Memory B cell (primary cell): Measurements from ENCODE around the gene NHERF2.
"Not testable (repeated sequence)": the region's sequence is repeated elsewhere in the genome, so short reads cannot be mapped to it uniquely, and the experiment has no call there.

Source experiments
- ATAC-seq: fragments of 150-1000 bp; cut with Tn5 transposase; 2 replicates; pipeline ENCODE4 v1.10.0; 2021; ENCODE audit warnings: low read depth, mild to moderate bottlenecking, moderate library complexity
- DNase-seq, 2 donors: peaks; one replicate each; pipeline ENCODE4 v3.0.0; 2022; ENCODE audit warnings: low spot score in 2 of 2
- H3K27ac Mint-ChIP-seq: one replicate; pipeline ENCODE4 v1.8.0; 2022; ENCODE audit warnings: mild to moderate bottlenecking, moderate library complexity, mixed read lengths
- H3K27me3 Mint-ChIP-seq: one replicate; pipeline ENCODE4 v1.8.0; 2022; ENCODE audit warnings: mixed read lengths
- H3K36me3 Mint-ChIP-seq: one replicate; pipeline ENCODE4 v1.8.0; 2022; ENCODE audit warnings: mild to moderate bottlenecking, mixed read lengths
- H3K4me1 Mint-ChIP-seq: one replicate; pipeline ENCODE4 v1.8.0; 2022; ENCODE audit warnings: mixed read lengths
- H3K4me3 Mint-ChIP-seq: one replicate; pipeline ENCODE4 v1.8.0; 2022; ENCODE audit warnings: mild to moderate bottlenecking, moderate library complexity, mixed read lengths
- H3K9me3 Mint-ChIP-seq: one replicate; pipeline ENCODE4 v1.8.0; 2022; ENCODE audit warnings: mixed read lengths

NHERF2 gene

DNA sequence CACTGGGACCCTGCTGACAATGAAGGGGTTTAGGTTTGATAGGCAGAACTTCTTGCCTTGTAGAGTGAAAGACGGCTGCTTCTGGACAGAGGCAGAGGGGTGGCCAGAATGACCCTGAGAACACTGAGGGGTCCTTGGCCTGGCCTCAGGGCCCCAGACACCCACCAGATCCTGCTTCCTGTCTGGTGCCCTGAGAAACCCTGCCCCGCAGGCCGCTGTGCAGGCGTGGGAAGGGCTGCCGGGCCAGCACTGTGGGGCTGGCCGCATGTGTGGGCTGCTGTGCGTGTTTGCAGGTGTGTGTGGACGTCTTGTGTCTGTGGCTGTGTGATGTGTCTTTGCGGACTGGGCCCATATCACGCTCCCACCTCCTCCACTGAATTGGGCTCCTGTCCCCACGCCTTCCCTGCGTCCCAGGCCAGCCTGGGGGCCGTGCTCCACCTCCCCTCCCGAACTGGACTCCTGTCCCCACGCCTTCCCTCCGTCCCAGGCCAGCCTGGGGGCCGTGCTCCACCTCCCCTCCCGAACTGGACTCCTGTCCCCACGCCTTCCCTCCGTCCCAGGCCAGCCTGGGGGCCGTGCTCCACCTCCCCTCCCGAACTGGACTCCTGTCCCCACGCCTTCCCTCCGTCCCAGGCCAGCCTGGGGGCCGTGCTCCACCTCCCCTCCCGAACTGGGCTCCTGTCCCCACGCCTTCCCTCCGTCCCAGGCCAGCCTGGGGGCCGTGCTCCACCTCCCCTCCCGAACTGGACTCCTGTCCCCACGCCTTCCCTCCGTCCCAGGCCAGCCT is 7.4 kb downstream of the NHERF2 start:
- not testable (repeated sequence) for H3K36me3 Mint-ChIP-seq, H3K4me3 Mint-ChIP-seq, H3K4me1 Mint-ChIP-seq, DNase-seq, ATAC-seq, H3K27ac Mint-ChIP-seq, H3K9me3 Mint-ChIP-seq
- H3K27me3 Mint-ChIP-seq: peaks cover 16% of the 10 kb centered on the region

DNA sequence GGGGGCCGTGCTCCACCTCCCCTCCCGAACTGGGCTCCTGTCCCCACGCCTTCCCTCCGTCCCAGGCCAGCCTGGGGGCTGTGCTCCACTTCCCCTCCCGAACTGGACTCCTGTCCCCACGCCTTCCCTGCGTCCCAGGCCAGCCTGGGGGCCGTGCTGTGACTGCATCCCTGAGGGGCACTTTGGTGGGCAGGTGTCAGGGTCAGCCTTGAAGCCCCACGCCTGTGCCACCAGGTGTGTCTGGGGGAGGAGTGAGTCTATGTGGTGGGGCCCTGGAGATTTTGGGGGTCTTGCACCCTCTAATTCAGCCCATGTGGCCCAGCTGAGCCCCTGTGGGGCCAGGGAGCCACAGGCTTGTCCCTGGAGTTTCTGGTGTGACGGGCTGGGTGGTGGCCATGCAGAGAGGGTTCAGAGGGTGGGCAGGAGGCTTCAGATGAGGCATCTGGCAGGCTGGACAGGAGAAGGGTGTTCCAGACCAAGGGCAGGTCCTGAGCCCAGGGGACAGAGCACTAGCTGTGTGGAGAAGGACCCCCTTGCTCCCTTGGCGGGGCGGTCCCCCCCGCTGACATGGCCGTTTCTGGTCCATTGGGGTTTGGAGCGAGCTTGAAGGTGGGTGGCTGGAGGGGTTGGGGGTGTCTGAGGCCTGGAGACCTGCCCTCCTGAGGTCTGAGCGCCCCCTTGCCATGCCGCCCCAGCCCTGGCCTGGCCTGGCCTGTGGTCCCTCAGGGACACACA is 8.2 kb downstream of the NHERF2 start:
- H3K4me3 Mint-ChIP-seq: no peak overlapping the region
- DNase-seq: no peak
- H3K9me3 Mint-ChIP-seq: no peaks in the 10 kb centered on the region
- H3K36me3 Mint-ChIP-seq: no peaks in the 10 kb centered on the region
- ATAC-seq: no peak
- peaks cover 17% of the 10 kb centered on the region for H3K27me3 Mint-ChIP-seq
- no peak overlapping the region for H3K27ac Mint-ChIP-seq
- no peaks in the 10 kb centered on the region for H3K4me1 Mint-ChIP-seq

DNA sequence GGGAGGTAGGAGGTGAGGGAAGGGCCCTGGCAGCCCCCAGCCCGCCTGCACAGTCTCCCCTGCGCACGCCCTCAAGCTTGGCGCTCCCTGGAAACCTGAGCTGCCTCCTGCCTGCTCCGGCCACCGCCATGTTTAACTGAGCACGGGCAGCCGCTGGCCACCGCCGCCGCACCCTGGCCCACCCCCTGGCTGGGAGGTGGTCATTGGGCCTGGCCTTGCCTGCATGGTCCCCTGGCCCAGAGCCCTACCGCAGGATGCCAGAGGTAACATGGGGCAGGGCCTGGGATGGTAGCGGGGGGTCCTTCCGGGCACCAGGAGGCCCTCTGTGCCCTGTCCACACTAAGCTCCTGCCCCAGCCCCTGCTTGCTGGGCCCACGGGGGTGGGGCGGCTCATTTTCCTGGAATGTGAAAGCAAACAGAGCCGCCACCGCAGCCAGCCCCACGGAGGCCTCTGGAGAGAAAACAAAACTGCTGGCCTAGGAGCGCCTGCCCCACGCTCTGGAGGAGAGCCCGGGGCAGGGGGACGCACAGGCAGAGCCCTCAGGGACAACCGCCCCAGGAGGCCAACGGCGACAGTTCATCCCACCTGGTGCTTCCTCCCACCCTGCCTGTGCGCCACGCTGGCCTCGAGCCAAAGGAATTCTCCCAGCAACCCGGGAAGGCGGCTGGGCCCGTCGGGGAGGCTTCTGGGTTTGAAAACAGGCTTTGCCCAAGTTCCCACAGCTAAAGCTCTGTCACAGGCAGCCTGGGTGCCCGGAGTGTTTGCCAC is 8.9 kb downstream of the NHERF2 start:
- H3K27ac Mint-ChIP-seq: no peak overlapping the region
- peaks cover 17% of the 10 kb centered on the region for H3K27me3 Mint-ChIP-seq
- H3K9me3 Mint-ChIP-seq: no peaks in the 10 kb centered on the region
- H3K36me3 Mint-ChIP-seq: no peaks in the 10 kb centered on the region
- H3K4me3 Mint-ChIP-seq: no peak overlapping the region
- no peaks in the 10 kb centered on the region for H3K4me1 Mint-ChIP-seq
- DNase-seq: no peak
- ATAC-seq: no peak

- ATAC-seq (no peak), DNase-seq (no peak)
- H3K27me3 Mint-ChIP-seq: peaks cover 17% of the 10 kb centered on the region
- no peaks in the 10 kb centered on the region for H3K9me3 Mint-ChIP-seq
- no peak overlapping the region for H3K27ac Mint-ChIP-seq
- no peaks in the 10 kb centered on the region for H3K4me1 Mint-ChIP-seq
- no peaks in the 10 kb centered on the region for H3K36me3 Mint-ChIP-seq
- no peak overlapping the region for H3K4me3 Mint-ChIP-seq
These were observed 9.7 kb downstream of the NHERF2 start for GRCh38 chr16:2036200-2036966.

GRCh38 chr16:2037115-2037514 is 10.4 kb downstream of the NHERF2 start:
- Mint-ChIP-seq H3K9me3 (no peaks in the 10 kb centered on the region), H3K4me1 (no peaks in the 10 kb centered on the region), H3K36me3 (no peaks in the 10 kb centered on the region), H3K4me3 (no peak overlapping the region), H3K27me3 (peaks cover 17% of the 10 kb centered on the region), H3K27ac (no peak overlapping the region)
- DNase-seq: no peak
- no peak for ATAC-seq

DNA sequence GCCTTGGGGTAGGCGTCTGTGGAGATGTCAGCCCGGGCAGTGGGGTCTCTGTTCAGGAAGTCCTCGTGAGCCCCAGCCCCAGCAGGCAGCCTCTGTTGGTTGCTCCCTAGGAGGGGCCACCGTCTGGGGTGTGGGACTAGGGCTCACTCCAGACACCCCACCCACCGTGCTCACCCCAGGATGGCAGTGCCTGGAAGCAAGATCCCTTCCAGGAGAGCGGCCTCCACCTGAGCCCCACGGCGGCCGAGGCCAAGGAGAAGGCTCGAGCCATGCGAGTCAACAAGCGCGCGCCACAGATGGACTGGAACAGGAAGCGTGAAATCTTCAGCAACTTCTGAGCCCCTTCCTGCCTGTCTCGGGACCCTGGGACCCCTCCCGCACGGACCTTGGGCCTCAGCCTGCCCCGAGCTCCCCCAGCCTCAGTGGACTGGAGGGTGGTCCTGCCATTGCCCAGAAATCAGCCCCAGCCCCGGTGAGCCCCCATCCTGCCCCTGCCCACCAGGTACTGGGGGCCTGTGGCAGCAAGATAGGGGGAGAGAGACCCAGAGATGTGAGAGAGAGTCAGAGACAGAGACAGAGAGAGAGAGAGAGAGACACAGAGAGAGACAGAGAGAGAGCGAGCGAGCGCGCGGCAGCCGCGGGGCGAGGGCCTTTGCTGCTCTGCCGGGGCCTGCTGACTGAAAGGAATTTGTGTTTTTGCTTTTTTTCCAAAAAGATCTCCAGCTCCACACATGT is 11.1 kb downstream of the NHERF2 start:
- ATAC-seq: no peak
- no peak for DNase-seq
- no peak overlapping the region for H3K27ac Mint-ChIP-seq
- no peak overlapping the region for H3K4me3 Mint-ChIP-seq
- H3K4me1 Mint-ChIP-seq: no peaks in the 10 kb centered on the region
- no peaks in the 10 kb centered on the region for H3K36me3 Mint-ChIP-seq
- no peaks in the 10 kb centered on the region for H3K9me3 Mint-ChIP-seq
- H3K27me3 Mint-ChIP-seq: peaks cover 13% of the 10 kb centered on the region

DNA sequence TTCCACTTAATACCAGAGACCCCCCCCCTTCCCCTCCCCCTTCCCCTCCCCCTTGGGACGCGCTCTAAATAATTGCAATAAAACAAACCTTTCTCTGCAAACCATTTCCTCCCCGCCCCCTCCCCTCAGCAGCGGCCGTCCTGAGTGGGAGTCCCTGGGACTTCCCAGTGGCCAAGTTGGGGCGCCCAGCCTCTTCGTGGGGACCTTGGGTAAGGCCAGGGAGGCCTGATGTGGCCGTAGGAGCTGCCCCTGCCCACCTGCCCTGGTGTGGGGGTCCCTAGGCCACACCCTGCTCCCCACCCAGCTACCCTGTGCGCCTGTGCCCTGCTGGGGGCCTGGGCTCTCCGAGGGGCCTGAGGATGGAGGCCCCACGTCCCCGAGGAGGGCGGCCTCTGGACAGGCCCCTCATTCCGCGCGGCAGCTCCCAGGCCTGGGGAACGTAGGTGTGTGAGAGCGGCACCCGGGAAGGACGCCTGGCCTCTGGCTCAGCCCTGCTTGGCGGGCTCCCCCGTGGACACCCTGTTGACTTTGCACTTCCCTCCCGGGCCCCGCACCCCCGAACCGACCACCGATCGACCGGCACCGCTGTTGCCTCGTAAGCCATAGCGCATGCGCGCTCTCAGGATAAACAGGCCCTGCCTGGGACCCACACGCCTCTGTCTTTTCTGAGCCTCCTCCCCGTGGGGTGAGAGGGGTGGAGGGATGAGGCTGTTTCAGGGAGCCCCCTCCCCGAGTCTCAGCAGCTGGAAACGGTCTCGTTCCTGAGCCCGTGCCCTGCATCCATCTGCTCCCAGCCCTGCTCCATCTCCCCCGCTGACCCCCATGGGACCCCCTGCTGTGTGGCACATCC is 11.9 kb downstream of the NHERF2 start:
- no peak overlapping the region for H3K4me3 Mint-ChIP-seq
- no peaks in the 10 kb centered on the region for H3K9me3 Mint-ChIP-seq
- peaks cover 4% of the 10 kb centered on the region for H3K36me3 Mint-ChIP-seq
- H3K27me3 Mint-ChIP-seq: peaks cover 13% of the 10 kb centered on the region
- DNase-seq (no peak), ATAC-seq (no peak)
- H3K27ac Mint-ChIP-seq: no peak overlapping the region
- H3K4me1 Mint-ChIP-seq: peaks cover 2% of the 10 kb centered on the region

GRCh38 chr16:2039274-2040031 is 12.8 kb downstream of the NHERF2 start:
- DNase-seq: no peak
- peaks cover 4% of the 10 kb centered on the region for H3K36me3 Mint-ChIP-seq
- peaks cover 9% of the 10 kb centered on the region for H3K27me3 Mint-ChIP-seq
- no peak overlapping the region for H3K4me3 Mint-ChIP-seq
- no peak overlapping the region for H3K27ac Mint-ChIP-seq
- no peak for ATAC-seq
- H3K4me1 Mint-ChIP-seq: peaks cover 2% of the 10 kb centered on the region
- H3K9me3 Mint-ChIP-seq: no peaks in the 10 kb centered on the region

DNA sequence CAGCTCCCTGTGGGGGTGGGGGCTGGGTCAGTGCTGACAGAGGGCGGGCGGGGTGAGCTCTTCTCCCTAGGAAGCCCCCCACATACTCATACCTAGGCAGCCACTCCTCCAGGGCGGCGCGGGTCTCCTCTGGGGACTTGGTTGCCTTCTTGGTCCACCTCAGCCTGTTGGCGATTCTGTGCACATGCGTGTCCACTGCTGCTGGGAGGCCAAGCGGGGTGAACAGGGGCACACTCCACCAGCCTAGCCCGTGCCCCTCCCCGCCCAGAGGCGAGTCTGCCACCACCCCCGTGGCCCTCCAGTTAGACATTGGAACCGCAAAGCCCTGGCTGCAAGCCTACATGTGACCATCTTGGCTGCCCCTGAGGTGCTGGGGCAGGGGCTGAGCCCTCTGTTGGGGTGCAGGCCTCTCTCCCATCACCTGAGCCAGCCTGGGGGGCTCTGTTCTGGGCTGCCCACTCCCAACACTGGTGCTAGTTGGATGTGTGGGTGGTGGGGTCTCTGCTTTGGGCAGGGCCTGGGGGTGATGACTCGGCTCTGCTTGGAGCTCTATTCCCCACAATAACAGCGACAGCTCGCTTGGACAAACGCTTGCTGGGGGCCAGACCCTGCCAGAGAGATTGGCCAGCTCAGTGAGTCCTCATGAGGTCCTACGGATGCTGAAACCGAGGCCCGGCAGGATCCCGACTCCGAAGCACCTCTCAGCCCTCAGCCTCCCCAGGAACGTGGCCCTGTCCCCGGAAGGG is 13.5 kb downstream of the NHERF2 start:
- no peak for ATAC-seq
- Mint-ChIP-seq H3K4me1 (peaks cover 2% of the 10 kb centered on the region), H3K27me3 (peaks cover 7% of the 10 kb centered on the region), H3K9me3 (no peaks in the 10 kb centered on the region), H3K4me3 (no peak overlapping the region), H3K36me3 (peaks cover 4% of the 10 kb centered on the region), H3K27ac (no peak overlapping the region)
- no peak for DNase-seq

DNA sequence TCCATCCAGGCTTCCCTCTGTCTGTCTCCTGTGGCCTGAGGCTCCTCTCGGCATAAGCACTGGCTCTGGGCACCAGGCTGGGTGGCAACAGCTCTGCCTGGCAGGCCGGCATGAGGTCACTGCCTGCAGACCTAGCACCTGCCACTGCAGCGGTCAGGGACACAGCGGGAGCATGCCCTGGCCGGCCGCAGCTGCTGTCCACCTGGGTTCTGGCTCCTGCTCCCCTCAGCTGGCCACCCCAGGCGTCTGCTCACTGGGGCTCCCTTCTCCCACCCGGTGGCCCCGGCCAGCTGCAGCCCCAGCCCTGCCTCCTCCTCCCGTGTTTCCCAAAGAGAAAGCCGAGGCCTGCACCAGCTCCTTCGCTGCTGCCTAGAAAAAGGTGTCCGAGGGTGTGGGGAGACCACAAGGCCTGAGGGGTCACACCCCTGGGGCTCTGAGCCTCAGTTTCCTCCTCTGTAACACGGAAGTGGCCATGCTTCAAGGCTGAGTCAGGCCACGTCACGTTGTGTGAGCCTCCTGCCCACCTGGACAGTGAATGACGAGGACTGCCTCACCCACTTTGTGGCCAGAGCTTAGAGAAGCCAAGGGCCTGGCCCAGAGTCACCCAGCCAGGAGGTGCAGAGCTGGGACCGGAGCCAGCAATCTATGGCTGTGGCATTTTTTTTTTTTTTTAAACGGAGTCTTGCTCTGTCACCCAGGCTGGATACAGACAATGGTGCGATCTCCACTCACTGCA is 14.3 kb downstream of the NHERF2 start:
- ATAC-seq: no peak
- peaks cover 7% of the 10 kb centered on the region for H3K27me3 Mint-ChIP-seq
- no peak overlapping the region for H3K27ac Mint-ChIP-seq
- no peak overlapping the region for H3K4me3 Mint-ChIP-seq
- DNase-seq: no peak
- H3K4me1 Mint-ChIP-seq: peaks cover 2% of the 10 kb centered on the region
- H3K9me3 Mint-ChIP-seq: no peaks in the 10 kb centered on the region
- H3K36me3 Mint-ChIP-seq: peaks cover 4% of the 10 kb centered on the region
